HEK293 (cell line): Measurements from ENCODE around the gene DRAP1.
A peak's percentile ranks its signal among the peaks of the same experiment; 100 is the strongest.

Experiments
- GLIS1 ChIP-seq: fragments of 450-650 bp; formaldehyde crosslinking; IDR thresholded peaks from 2 replicates; pipeline ENCODE4 v1.5.1; 2016; ENCODE audit warnings: missing biosample characterization, missing genetic modification characterization
- MEIS1 ChIP-seq: sonication (generic); formaldehyde crosslinking; IDR thresholded peaks from 2 replicates; pipeline ENCODE4 v1.8.1; 2022; ENCODE audit warnings: missing genetic modification reagents, mild to moderate bottlenecking, borderline replicate concordance
- REPIN1 ChIP-seq: fragments of 450-650 bp; formaldehyde crosslinking; IDR thresholded peaks from 2 replicates; pipeline ENCODE4 v1.5.1; 2017; ENCODE audit warnings: missing biosample characterization, missing genetic modification characterization, low read depth
- SETDB1 ChIP-seq: IDR thresholded peaks from one replicate; pipeline ENCODE4 v1.6.1; 2017; ENCODE audit warnings: mild to moderate bottlenecking, low read length, moderate library complexity, mixed read lengths; ENCODE audit not compliant: insufficient read length
- TSHZ1 ChIP-seq: fragments of 450-650 bp; formaldehyde crosslinking; IDR thresholded peaks from 2 replicates; pipeline ENCODE4 v1.5.1; 2016; ENCODE audit warnings: missing biosample characterization, missing genetic modification characterization, borderline replicate concordance
- ZBTB48 ChIP-seq: fragments of 450-650 bp; formaldehyde crosslinking; IDR thresholded peaks from 2 replicates; pipeline ENCODE4 v1.5.1; 2016; ENCODE audit warnings: missing biosample characterization, missing genetic modification characterization
- ZBTB6 ChIP-seq: fragments of 450-650 bp; formaldehyde crosslinking; IDR thresholded peaks from 2 replicates; pipeline ENCODE4 v1.5.1; 2017; ENCODE audit warnings: missing biosample characterization, missing genetic modification characterization
- ZFHX2 ChIP-seq: fragments of 450-650 bp; formaldehyde crosslinking; conservative IDR thresholded peaks from 2 replicates; pipeline ENCODE4 v1.5.1; 2016; ENCODE audit warnings: missing biosample characterization, missing genetic modification characterization
- ZNF112 ChIP-seq: fragments of 450-650 bp; formaldehyde crosslinking; IDR thresholded peaks from 2 replicates; pipeline ENCODE4 v1.5.0; 2017; ENCODE audit warnings: missing biosample characterization, missing genetic modification characterization
- ZNF114 ChIP-seq: fragments of 450-650 bp; formaldehyde crosslinking; IDR thresholded peaks from 2 replicates; pipeline ENCODE4 v1.5.0; 2017; ENCODE audit warnings: missing biosample characterization, missing genetic modification characterization
- ZNF157 ChIP-seq: fragments of 450-650 bp; formaldehyde crosslinking; IDR thresholded peaks from 2 replicates; pipeline ENCODE4 v1.5.1; 2016; ENCODE audit warnings: missing biosample characterization, missing genetic modification characterization
- ZNF184 ChIP-seq: fragments of 450-650 bp; IDR thresholded peaks from 2 replicates; pipeline ENCODE4 v1.5.1; 2018; ENCODE audit warnings: missing biosample characterization, mild to moderate bottlenecking, missing genetic modification characterization
- ZNF211 ChIP-seq: fragments of 450-650 bp; formaldehyde crosslinking; IDR thresholded peaks from 2 replicates; pipeline ENCODE4 v1.5.1; 2016; ENCODE audit warnings: low read depth, missing biosample characterization, missing genetic modification characterization
- ZNF214 ChIP-seq: fragments of 450-650 bp; formaldehyde crosslinking; IDR thresholded peaks from 2 replicates; pipeline ENCODE4 v1.5.1; 2017; ENCODE audit warnings: missing biosample characterization, mild to moderate bottlenecking, missing genetic modification characterization, borderline replicate concordance
- ZNF221 ChIP-seq: fragments of 450-650 bp; formaldehyde crosslinking; IDR thresholded peaks from 2 replicates; pipeline ENCODE4 v1.5.1; 2017; ENCODE audit warnings: missing biosample characterization, missing genetic modification characterization, borderline replicate concordance
- ZNF223 ChIP-seq: fragments of 450-650 bp; formaldehyde crosslinking; IDR thresholded peaks from 2 replicates; pipeline ENCODE4 v1.5.1; 2016; ENCODE audit warnings: missing biosample characterization, missing genetic modification characterization
- ZNF239 ChIP-seq: fragments of 450-650 bp; formaldehyde crosslinking; IDR thresholded peaks from 2 replicates; pipeline ENCODE4 v1.5.1; 2016; ENCODE audit warnings: missing biosample characterization, missing genetic modification characterization
- ZNF248 ChIP-seq: fragments of 450-650 bp; formaldehyde crosslinking; IDR thresholded peaks from 2 replicates; pipeline ENCODE4 v1.5.1; 2017; ENCODE audit warnings: missing biosample characterization, missing genetic modification characterization
- ZNF266 ChIP-seq: fragments of 450-650 bp; formaldehyde crosslinking; IDR thresholded peaks from 2 replicates; pipeline ENCODE4 v1.5.1; 2016; ENCODE audit warnings: missing biosample characterization, missing genetic modification characterization, low read depth
- ZNF292 ChIP-seq: fragments of 450-650 bp; formaldehyde crosslinking; IDR thresholded peaks from 2 replicates; pipeline ENCODE4 v1.5.1; 2016; ENCODE audit warnings: low read depth, missing biosample characterization, missing genetic modification characterization, borderline replicate concordance
- ZNF302 ChIP-seq: fragments of 450-650 bp; formaldehyde crosslinking; IDR thresholded peaks from 2 replicates; pipeline ENCODE4 v1.5.1; 2016; ENCODE audit warnings: missing biosample characterization, missing genetic modification characterization, low read depth
- ZNF391 ChIP-seq: fragments of 450-650 bp; formaldehyde crosslinking; IDR thresholded peaks from 2 replicates; pipeline ENCODE4 v1.5.1; 2016; ENCODE audit warnings: low read depth, missing biosample characterization, missing genetic modification characterization, borderline replicate concordance
- ZNF416 ChIP-seq: fragments of 450-650 bp; formaldehyde crosslinking; IDR thresholded peaks from 2 replicates; pipeline ENCODE4 v1.5.1; 2016; ENCODE audit warnings: missing biosample characterization, missing genetic modification characterization
- ZNF423 ChIP-seq: fragments of 450-650 bp; formaldehyde crosslinking; IDR thresholded peaks from 2 replicates; pipeline ENCODE4 v1.5.1; 2016; ENCODE audit warnings: missing biosample characterization, missing genetic modification characterization
- ZNF544 ChIP-seq: fragments of 450-650 bp; formaldehyde crosslinking; IDR thresholded peaks from 2 replicates; pipeline ENCODE4 v1.5.0; 2017; ENCODE audit warnings: missing biosample characterization, missing genetic modification characterization
- ZNF596 ChIP-seq: fragments of 450-650 bp; IDR thresholded peaks from 2 replicates; pipeline ENCODE4 v1.5.0; 2018; ENCODE audit warnings: missing biosample characterization, mild to moderate bottlenecking, missing genetic modification characterization, moderate library complexity
- ZNF621 ChIP-seq: fragments of 450-650 bp; formaldehyde crosslinking; IDR thresholded peaks from 2 replicates; pipeline ENCODE4 v1.5.1; 2017; ENCODE audit warnings: missing biosample characterization, missing genetic modification characterization
- ZNF645 ChIP-seq: fragments of 450-650 bp; formaldehyde crosslinking; IDR thresholded peaks from 2 replicates; pipeline ENCODE4; 2016; ENCODE audit warnings: missing biosample characterization, missing genetic modification characterization
- ZNF658 ChIP-seq: fragments of 450-650 bp; formaldehyde crosslinking; IDR thresholded peaks from 2 replicates; pipeline ENCODE4; 2016; ENCODE audit warnings: missing biosample characterization, missing genetic modification characterization
- ZNF664 ChIP-seq: fragments of 450-650 bp; formaldehyde crosslinking; IDR thresholded peaks from 2 replicates; pipeline ENCODE4 v1.5.1; 2016; ENCODE audit warnings: missing biosample characterization, missing genetic modification characterization
- ZNF670 ChIP-seq: fragments of 450-650 bp; formaldehyde crosslinking; IDR thresholded peaks from 2 replicates; pipeline ENCODE4 v1.5.1; 2016; ENCODE audit warnings: missing biosample characterization, missing genetic modification characterization, low read depth
- ZNF677 ChIP-seq: fragments of 450-650 bp; IDR thresholded peaks from 2 replicates; pipeline ENCODE4 v1.5.0; 2018; ENCODE audit warnings: missing biosample characterization, mild to moderate bottlenecking, missing genetic modification characterization, moderate library complexity
- ZNF701 ChIP-seq: fragments of 450-650 bp; formaldehyde crosslinking; IDR thresholded peaks from 2 replicates; pipeline ENCODE4 v1.5.1; 2016; ENCODE audit warnings: missing biosample characterization, missing genetic modification characterization
- ZNF704 ChIP-seq: fragments of 450-650 bp; formaldehyde crosslinking; IDR thresholded peaks from 2 replicates; pipeline ENCODE4 v1.5.1; 2016; ENCODE audit warnings: missing biosample characterization, missing genetic modification characterization
- ZNF776 ChIP-seq: fragments of 450-650 bp; formaldehyde crosslinking; IDR thresholded peaks from 2 replicates; pipeline ENCODE4 v1.5.0; 2017; ENCODE audit warnings: missing biosample characterization, missing genetic modification characterization, borderline replicate concordance
- ZNF777 ChIP-seq: fragments of 450-650 bp; formaldehyde crosslinking; IDR thresholded peaks from 2 replicates; pipeline ENCODE4 v1.5.1; 2017; ENCODE audit warnings: missing biosample characterization, missing genetic modification characterization, borderline replicate concordance

DRAP1 gene

GRCh38 chr11:65900125-65900898, 18.9 kb upstream of the DRAP1 start, which contains the start of gene FOSL1 (continued):
- TF ChIP-seq ZNF391 (tag by site-specific recombination) (no peak), ZNF658 (tag by site-specific recombination) (no peak), ZNF114 (tag by site-specific recombination) (no peak), ZNF266 (no peak), ZNF621 (tag by site-specific recombination) (no peak), ZNF664 (tag by site-specific recombination) (no peak), ZNF416 (tag by site-specific recombination) (no peak), ZBTB6 (tag by site-specific recombination) (no peak), TSHZ1 (tag by site-specific recombination) (no peak), ZNF214 (tag by site-specific recombination) (no peak), GLIS1 (tag by site-specific recombination) (peak; percentile 83), ZNF544 (tag by site-specific recombination) (no peak), ZNF302 (tag by site-specific recombination) (no peak), ZNF292 (no peak), ZNF184 (tag by site-specific recombination) (no peak), ZNF221 (tag by site-specific recombination) (no peak), ZNF248 (no peak), ZNF645 (no peak), ZNF677 (tag by site-specific recombination) (no peak), MEIS1 (CRISPR knock-in tag) (no peak), ZNF423 (tag by site-specific recombination) (no peak), SETDB1 (no peak), ZFHX2 (tag by site-specific recombination) (0 out of 2 replicates have a peak, but pooled peaks have one; percentile 51), ZBTB48 (tag by site-specific recombination) (no peak), ZNF704 (tag by site-specific recombination) (no peak), ZNF777 (tag by site-specific recombination) (no peak), ZNF223 (tag by site-specific recombination) (no peak), ZNF596 (tag by site-specific recombination) (0 out of 2 replicates have a peak, but pooled peaks have one; percentile 31), ZNF157 (tag by site-specific recombination) (no peak), ZNF211 (no peak), ZNF239 (tag by site-specific recombination) (no peak), ZNF701 (tag by site-specific recombination) (no peak), ZNF112 (no peak), ZNF776 (tag by site-specific recombination) (no peak), ZNF670 (tag by site-specific recombination) (no peak), REPIN1 (no peak)
